ENCODE data around the gene IFRD2.

DNA sequence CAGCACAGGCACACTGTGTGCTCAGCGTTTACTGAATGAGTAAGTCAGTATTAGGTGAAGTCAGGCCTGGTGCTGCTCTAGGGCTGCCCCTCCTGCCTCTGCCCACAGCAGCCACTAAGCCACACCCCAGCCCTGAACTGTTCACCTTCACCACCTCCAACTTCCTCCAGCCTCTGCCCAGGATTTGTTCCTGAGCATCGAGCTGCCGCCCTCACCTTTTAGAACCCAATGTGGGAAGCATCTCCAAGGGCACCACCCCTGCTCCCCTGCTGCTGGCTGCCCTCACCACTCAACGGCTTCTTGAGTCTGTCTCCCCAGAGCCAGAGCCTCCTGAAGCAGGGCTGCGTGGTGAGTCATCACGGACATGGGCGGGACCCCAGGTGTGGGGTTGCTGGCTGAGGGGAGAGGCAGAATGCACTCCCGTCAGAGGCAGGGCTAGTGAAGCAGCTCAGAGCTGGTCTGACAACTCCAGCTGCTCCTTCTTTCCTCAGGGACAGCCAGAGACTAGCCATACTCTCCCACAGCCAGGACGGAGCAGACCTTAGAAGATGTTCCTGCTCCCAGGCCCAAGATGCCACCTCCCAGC, 24.5 kb upstream of the IFRD2 start:
- TF ChIP-seq, protein P1, sequence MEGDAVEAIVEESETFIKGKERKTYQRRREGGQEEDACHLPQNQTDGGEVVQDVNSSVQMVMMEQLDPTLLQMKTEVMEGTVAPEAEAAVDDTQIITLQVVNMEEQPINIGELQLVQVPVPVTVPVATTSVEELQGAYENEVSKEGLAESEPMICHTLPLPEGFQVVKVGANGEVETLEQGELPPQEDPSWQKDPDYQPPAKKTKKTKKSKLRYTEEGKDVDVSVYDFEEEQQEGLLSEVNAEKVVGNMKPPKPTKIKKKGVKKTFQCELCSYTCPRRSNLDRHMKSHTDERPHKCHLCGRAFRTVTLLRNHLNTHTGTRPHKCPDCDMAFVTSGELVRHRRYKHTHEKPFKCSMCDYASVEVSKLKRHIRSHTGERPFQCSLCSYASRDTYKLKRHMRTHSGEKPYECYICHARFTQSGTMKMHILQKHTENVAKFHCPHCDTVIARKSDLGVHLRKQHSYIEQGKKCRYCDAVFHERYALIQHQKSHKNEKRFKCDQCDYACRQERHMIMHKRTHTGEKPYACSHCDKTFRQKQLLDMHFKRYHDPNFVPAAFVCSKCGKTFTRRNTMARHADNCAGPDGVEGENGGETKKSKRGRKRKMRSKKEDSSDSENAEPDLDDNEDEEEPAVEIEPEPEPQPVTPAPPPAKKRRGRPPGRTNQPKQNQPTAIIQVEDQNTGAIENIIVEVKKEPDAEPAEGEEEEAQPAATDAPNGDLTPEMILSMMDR (conservative IDR thresholded peaks at IDR 0.05), result no peak
- TF ChIP-seq ZFX (IDR thresholded peaks at IDR 0.05), result no peak
